OCI-LY7 (cell line): ENCODE results near the gene PRIMA1. TPM values are rescaled to one million over a fixed set of nuclear protein-coding genes. Genes with fewer than 3 reads are reported as not detected.

Experiments used
- BruUV-seq: library from RNA; stranded (reverse); fragments of 400-500 nt; replicated peaks from 2 replicates; lab custom pipeline; 2021; lab: Mats Ljungman, UMichigan
- CTCF ChIA-PET: fragments of 300-600 bp; sonication (Branson Sonifier 250); formaldehyde crosslinking; loops from one replicate; lab custom pipeline; 2022; ENCODE audit warnings: antibody characterized with exemption; ENCODE audit not compliant: unreplicated experiment; lab: Charles Lee
- POLR2A ChIA-PET: fragments of 300-600 bp; sonication (Branson Sonifier 250); formaldehyde crosslinking; loops from one replicate; lab custom pipeline; 2022; ENCODE audit warnings: antibody characterized with exemption; lab: Charles Lee
- DNase-seq: peaks from one replicate; pipeline ENCODE4 v3.0.0-alpha.2; 2015; ENCODE audit warnings: low spot score
- H2AFZ ChIP-seq: fragments of 200-600 bp; sonication (generic), shearing (Covaris generic); 2 replicates; pipeline ENCODE4 v1.6.1; 2014; ENCODE audit warnings: mild to moderate bottlenecking, antibody characterized with exemption, low read length, moderate library complexity
- H3K27ac ChIP-seq: fragments of 200-600 bp; sonication (generic); 2 replicates; pipeline ENCODE4 v1.5.1; 2014; ENCODE audit warnings: mixed run types, low read depth, mild to moderate bottlenecking, moderate library complexity, low read length, inconsistent platforms; ENCODE audit not compliant: poor library complexity, severe bottlenecking
- H3K36me3 ChIP-seq: fragments of 200-600 bp; sonication (generic); 2 replicates; pipeline ENCODE4 v1.6.1; 2014; ENCODE audit warnings: mild to moderate bottlenecking, antibody characterized with exemption, low read length, moderate library complexity, mixed read lengths; ENCODE audit not compliant: insufficient read depth
- H3K4me1 ChIP-seq: fragments of 200-600 bp; sonication (generic); 2 replicates; pipeline ENCODE4 v1.5.1; 2014; ENCODE audit warnings: mild to moderate bottlenecking, low read length; ENCODE audit not compliant: insufficient read depth, poor library complexity, severe bottlenecking
- H3K4me2 ChIP-seq: fragments of 200-600 bp; sonication (generic); 2 replicates; pipeline ENCODE4 v1.6.1; 2014; ENCODE audit warnings: mild to moderate bottlenecking, low read length
- H3K4me3 ChIP-seq: fragments of 200-600 bp; sonication (generic); 2 replicates; pipeline ENCODE4 v1.5.1; 2014; ENCODE audit warnings: mild to moderate bottlenecking, low read depth, low read length; ENCODE audit not compliant: poor library complexity, severe bottlenecking
- H3K79me2 ChIP-seq: fragments of 200-600 bp; sonication (generic); 2 replicates; pipeline ENCODE4 v1.6.1; 2016; ENCODE audit warnings: low read depth, mild to moderate bottlenecking, low read length, moderate library complexity, mixed read lengths; ENCODE audit not compliant: insufficient read depth
- H3K9me2 ChIP-seq: fragments of 200-600 bp; sonication (generic); 2 replicates; pipeline ENCODE4 v1.6.1; 2016; ENCODE audit warnings: mild to moderate bottlenecking, low read length, mixed read lengths; ENCODE audit not compliant: insufficient read depth
- H3K9me3 ChIP-seq: fragments of 200-600 bp; sonication (generic); 2 replicates; pipeline ENCODE4 v1.6.1; 2014; ENCODE audit warnings: mild to moderate bottlenecking, mixed run types, low read length, mixed read lengths
- H4K20me1 ChIP-seq: fragments of 200-600 bp; sonication (generic); 2 replicates; pipeline ENCODE4 v1.6.1; 2014; ENCODE audit warnings: mild to moderate bottlenecking, antibody characterized with exemption, low read length, moderate library complexity, mixed read lengths; ENCODE audit not compliant: insufficient read depth
- CTCF ChIP-seq: fragments of 200-600 bp; sonication (generic); conservative IDR thresholded peaks from 2 replicates; pipeline ENCODE4 v1.5.1; 2014; ENCODE audit warnings: mild to moderate bottlenecking, antibody characterized with exemption, low read length, moderate library complexity, mixed read lengths
- EZH2phosphoT487 ChIP-seq: fragments of 200-600 bp; sonication (generic); IDR thresholded peaks from 2 replicates; pipeline ENCODE4 v1.6.1; 2018; ENCODE audit warnings: low read depth, borderline replicate concordance, mild to moderate bottlenecking, mixed run types, antibody characterized with exemption, low read length, moderate library complexity, mixed read lengths
- intact Hi-C: fragments of 100-400 bp; cut with micrococcal nuclease; formaldehyde crosslinking; loops from one replicate; pipeline ENCODE4 v1.10.0; 2022; ENCODE audit not compliant: unreplicated experiment
- total RNA-seq, 2 experiments: library from RNA; depleted of rRNA in 1 of 2; stranded (reverse); fragments of >200 nt in 1 of 2; shearing (Covaris generic) in 1 of 2; gene quantifications; 2 replicates each; pipeline ENCODE4 v1.2.3, GENCODE V29; 2014 to 2022

PRIMA1 gene
- total RNA-seq, 2 experiments from 2014 or later, result not detected

GRCh38 chr14:93744176-93744575 is 44.1 kb downstream of the PRIMA1 start:
- no peak overlapping the region for H3K4me2 ChIP-seq
- H2AFZ ChIP-seq, result no peak overlapping the region
- ChIA-PET CTCF (no interaction called here), POLR2A (interaction anchor here (0.6 kb wide), 1 partner anchor 41 kb away, joined by 3 read pairs; no protein-coding TSS in a partner anchor)
- no peaks in the 10 kb centered on the region for H3K36me3 ChIP-seq
- H3K9me3 ChIP-seq, result no peaks in the 10 kb centered on the region
- H3K4me1 ChIP-seq, result no peaks in the 10 kb centered on the region
- DNase-seq, result no peak
- no peak for TF ChIP-seq CTCF
- no peak for TF ChIP-seq EZH2phosphoT487
- no peak overlapping the region for H3K27ac ChIP-seq
- no peaks in the 10 kb centered on the region for H3K79me2 ChIP-seq
- H4K20me1 ChIP-seq, result no peaks in the 10 kb centered on the region
- BruUV-seq, result no TSS peak
- no peaks in the 10 kb centered on the region for H3K9me2 ChIP-seq
- intact Hi-C loops, result no loop called here
- H3K4me3 ChIP-seq, result no peak overlapping the region

GRCh38 chr14:93743270-93744060 is 44.8 kb downstream of the PRIMA1 start:
- POLR2A ChIA-PET, result interaction anchor here (1.2 kb wide), 1 partner anchor 28 kb away, joined by 3 read pairs; no protein-coding TSS in a partner anchor
- H3K4me2 ChIP-seq, result no peak overlapping the region
- H3K36me3 ChIP-seq, result no peaks in the 10 kb centered on the region
- H3K9me2 ChIP-seq, result no peaks in the 10 kb centered on the region
- H3K79me2 ChIP-seq, result no peaks in the 10 kb centered on the region
- H2AFZ ChIP-seq, result no peak overlapping the region
- no peak for DNase-seq
- intact Hi-C loops, result no loop called here
- H3K4me1 ChIP-seq, result no peaks in the 10 kb centered on the region
- TF ChIP-seq EZH2phosphoT487 (no peak), CTCF (no peak)
- BruUV-seq, result no TSS peak
- H3K9me3 ChIP-seq, result no peaks in the 10 kb centered on the region
- no peak overlapping the region for H3K4me3 ChIP-seq
- no peak overlapping the region for H3K27ac ChIP-seq
- CTCF ChIA-PET, result no interaction called here
- no peaks in the 10 kb centered on the region for H4K20me1 ChIP-seq

- Histone ChIP-seq H3K4me1 (no peaks in the 10 kb centered on the region), H3K36me3 (no peaks in the 10 kb centered on the region), H3K79me2 (no peaks in the 10 kb centered on the region), H2AFZ (no peak overlapping the region), H3K9me2 (no peaks in the 10 kb centered on the region), H3K4me2 (no peak overlapping the region), H3K9me3 (no peaks in the 10 kb centered on the region), H4K20me1 (no peaks in the 10 kb centered on the region), H3K4me3 (no peak overlapping the region), H3K27ac (no peak overlapping the region)
- intact Hi-C loops, result no loop called here
- no peak for TF ChIP-seq CTCF
- no peak for TF ChIP-seq EZH2phosphoT487
- no peak for DNase-seq
- ChIA-PET CTCF (no interaction called here), POLR2A (interaction anchor here (0.6 to 1.2 kb wide), 2 partner anchors 29 to 45 kb away, joined by 3 read pairs; no protein-coding TSS in a partner anchor)
- no TSS peak for BruUV-seq
Measured at GRCh38 chr14:93742761-93743160, 45.5 kb downstream of the PRIMA1 start.
